PC-3 (cell line): Measurements from ENCODE around the gene CACNA1E. TPM values are rescaled to one million over a fixed set of nuclear protein-coding genes. Genes with fewer than 3 reads are reported as not detected.

Source experiments
- ATAC-seq: fragments of 200-7000 bp; cut with Tn5 transposase; 2 replicates; pipeline ENCODE4 v1.9.1; 2020; ENCODE audit warnings: mild to moderate bottlenecking, moderate library complexity
- BruUV-seq: library from RNA; stranded (reverse); fragments of 400-500 nt; replicated peaks from 2 replicates; lab custom pipeline; 2021; lab: Mats Ljungman, UMichigan
- CTCF ChIA-PET: fragments of 300-600 bp; sonication (Branson Sonifier 250); formaldehyde crosslinking; loops from one replicate; lab custom pipeline; 2022; ENCODE audit warnings: antibody characterized with exemption; lab: Charles Lee
- POLR2A ChIA-PET: fragments of 300-600 bp; sonication (Branson Sonifier 250); formaldehyde crosslinking; loops from one replicate; lab custom pipeline; 2022; ENCODE audit warnings: antibody characterized with exemption; ENCODE audit not compliant: unreplicated experiment; lab: Charles Lee
- DNase-seq: peaks from one replicate; pipeline ENCODE4 v3.0.0-alpha.2; 2015
- H2AFZ ChIP-seq: fragments of 300-600 bp; sonication (generic); 2 replicates; pipeline ENCODE4 v1.6.0; 2016; ENCODE audit warnings: antibody characterized with exemption, low read length
- H3F3A ChIP-seq: fragments of 300-600 bp; sonication (generic); one replicate; pipeline ENCODE4 v1.6.0; 2017; ENCODE audit warnings: antibody characterized with exemption, low read length, control low read depth, mild to moderate bottlenecking; ENCODE audit not compliant: unreplicated experiment
- H3K27ac ChIP-seq: fragments of 300-600 bp; sonication (generic); 2 replicates; pipeline ENCODE4 v1.5.1; 2016; ENCODE audit warnings: mild to moderate bottlenecking, low read length
- H3K27me3 ChIP-seq: fragments of 300-600 bp; sonication (generic); 2 replicates; pipeline ENCODE4 v1.6.1; 2016; ENCODE audit warnings: low read length, mixed read lengths
- H3K36me3 ChIP-seq: fragments of 300-600 bp; sonication (generic); 2 replicates; pipeline ENCODE4 v1.6.1; 2016; ENCODE audit warnings: low read depth, mixed run types, low read length, mixed read lengths
- H3K4me1 ChIP-seq: fragments of 300-600 bp; sonication (generic); 2 replicates; pipeline ENCODE4 v1.5.1; 2016; ENCODE audit warnings: low read length; ENCODE audit not compliant: insufficient read depth
- H3K4me2 ChIP-seq: fragments of 300-600 bp; sonication (generic); 2 replicates; pipeline ENCODE4 v1.6.0; 2016; ENCODE audit warnings: low read length
- H3K4me3 ChIP-seq: fragments of 300-600 bp; sonication (generic); 2 replicates; pipeline ENCODE4 v1.5.1; 2016; ENCODE audit warnings: mild to moderate bottlenecking, low read length, mixed read lengths
- H3K79me2 ChIP-seq: fragments of 300-600 bp; sonication (generic); 2 replicates; pipeline ENCODE4 v1.6.1; 2017; ENCODE audit warnings: low read length, mixed read lengths
- H3K9ac ChIP-seq: fragments of 300-600 bp; sonication (generic); 2 replicates; pipeline ENCODE4 v1.6.0; 2016; ENCODE audit warnings: mild to moderate bottlenecking, low read length
- H3K9me2 ChIP-seq: fragments of 300-600 bp; sonication (generic); replicated peaks from 2 replicates; pipeline ENCODE4 v1.6.1; 2016; ENCODE audit warnings: mixed run types, low read length, mixed read lengths
- H3K9me3 ChIP-seq: fragments of 300-600 bp; sonication (generic); 2 replicates; pipeline ENCODE4 v1.6.1; 2016; ENCODE audit warnings: low read length, mixed read lengths
- H4K20me1 ChIP-seq: fragments of 300-600 bp; sonication (generic); 2 replicates; pipeline ENCODE4 v1.6.1; 2016; ENCODE audit warnings: low read length, mixed read lengths
- EZH2 ChIP-seq: fragments of 300-600 bp; sonication (generic); IDR thresholded peaks from one replicate; pipeline ENCODE4 v1.6.1; 2017; ENCODE audit warnings: antibody characterized with exemption, mild to moderate bottlenecking, low read length; ENCODE audit not compliant: unreplicated experiment
- EZH2phosphoT487 ChIP-seq: fragments of 300-600 bp; sonication (generic); IDR thresholded peaks from 2 replicates; pipeline ENCODE4 v1.6.1; 2018; ENCODE audit warnings: mild to moderate bottlenecking, antibody characterized with exemption, low read length, borderline replicate concordance
- intact Hi-C: fragments of 100-400 bp; cut with micrococcal nuclease; formaldehyde crosslinking; loops from 2 replicates; pipeline ENCODE4 v1.9.0; 2023
- total RNA-seq: library from RNA; depleted of rRNA; stranded (reverse); fragments of >200 nt; gene quantifications from 2 replicates; pipeline ENCODE4 v1.2.3, GENCODE V29; 2014
- TF ChIP-seq, protein P1 (sequence below): fragments of 300-600 bp; sonication (generic); conservative IDR thresholded peaks from 2 replicates; pipeline ENCODE4 v1.5.1; 2017; ENCODE audit warnings: antibody characterized with exemption, low read depth, mild to moderate bottlenecking, low read length

The CACNA1E gene
- total RNA-seq, 1 experiment from 2014 or later: not detected

DNA sequence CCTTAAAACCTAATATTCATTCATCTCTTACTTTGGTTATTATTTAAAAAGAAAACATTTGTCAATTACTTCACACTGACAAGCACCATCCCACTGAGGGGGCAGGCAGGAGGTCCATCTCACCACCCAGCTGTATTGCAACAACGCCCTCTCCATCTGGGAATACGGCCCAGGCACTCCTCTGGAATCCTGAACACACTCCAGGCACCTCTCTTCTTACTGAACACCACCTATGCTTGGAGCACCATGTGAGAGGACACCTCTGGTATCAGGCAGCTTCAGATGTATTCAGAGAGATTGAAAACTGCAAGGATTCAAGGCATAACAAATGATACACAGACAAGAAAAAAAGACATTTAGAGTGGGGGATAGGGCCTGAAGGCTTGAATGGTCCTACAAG lies 147.1 kb downstream of the CACNA1E start:
- Histone ChIP-seq H4K20me1 (no peaks in the 10 kb centered on the region), H3K4me2 (no peak overlapping the region), H2AFZ (no peak overlapping the region), H3K4me1 (no peaks in the 10 kb centered on the region), H3K9me3 (no peaks in the 10 kb centered on the region), H3K27me3 (no peaks in the 10 kb centered on the region), H3K36me3 (no peaks in the 10 kb centered on the region), H3K4me3 (no peak overlapping the region), H3F3A (no peaks in the 10 kb centered on the region), H3K9ac (no peak overlapping the region), H3K27ac (no peak overlapping the region), H3K9me2 (no peaks in the 10 kb centered on the region), H3K79me2 (no peaks in the 10 kb centered on the region)
- no TSS peak for BruUV-seq
- POLR2A ChIA-PET: no interaction called here
- ATAC-seq (no peak), DNase-seq (no peak)
- TF ChIP-seq EZH2phosphoT487 (no peak), EZH2 (no peak)
- TF ChIP-seq, protein P1, sequence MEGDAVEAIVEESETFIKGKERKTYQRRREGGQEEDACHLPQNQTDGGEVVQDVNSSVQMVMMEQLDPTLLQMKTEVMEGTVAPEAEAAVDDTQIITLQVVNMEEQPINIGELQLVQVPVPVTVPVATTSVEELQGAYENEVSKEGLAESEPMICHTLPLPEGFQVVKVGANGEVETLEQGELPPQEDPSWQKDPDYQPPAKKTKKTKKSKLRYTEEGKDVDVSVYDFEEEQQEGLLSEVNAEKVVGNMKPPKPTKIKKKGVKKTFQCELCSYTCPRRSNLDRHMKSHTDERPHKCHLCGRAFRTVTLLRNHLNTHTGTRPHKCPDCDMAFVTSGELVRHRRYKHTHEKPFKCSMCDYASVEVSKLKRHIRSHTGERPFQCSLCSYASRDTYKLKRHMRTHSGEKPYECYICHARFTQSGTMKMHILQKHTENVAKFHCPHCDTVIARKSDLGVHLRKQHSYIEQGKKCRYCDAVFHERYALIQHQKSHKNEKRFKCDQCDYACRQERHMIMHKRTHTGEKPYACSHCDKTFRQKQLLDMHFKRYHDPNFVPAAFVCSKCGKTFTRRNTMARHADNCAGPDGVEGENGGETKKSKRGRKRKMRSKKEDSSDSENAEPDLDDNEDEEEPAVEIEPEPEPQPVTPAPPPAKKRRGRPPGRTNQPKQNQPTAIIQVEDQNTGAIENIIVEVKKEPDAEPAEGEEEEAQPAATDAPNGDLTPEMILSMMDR: no peak
- CTCF ChIA-PET: no interaction called here
- intact Hi-C loops: no loop called here

DNA sequence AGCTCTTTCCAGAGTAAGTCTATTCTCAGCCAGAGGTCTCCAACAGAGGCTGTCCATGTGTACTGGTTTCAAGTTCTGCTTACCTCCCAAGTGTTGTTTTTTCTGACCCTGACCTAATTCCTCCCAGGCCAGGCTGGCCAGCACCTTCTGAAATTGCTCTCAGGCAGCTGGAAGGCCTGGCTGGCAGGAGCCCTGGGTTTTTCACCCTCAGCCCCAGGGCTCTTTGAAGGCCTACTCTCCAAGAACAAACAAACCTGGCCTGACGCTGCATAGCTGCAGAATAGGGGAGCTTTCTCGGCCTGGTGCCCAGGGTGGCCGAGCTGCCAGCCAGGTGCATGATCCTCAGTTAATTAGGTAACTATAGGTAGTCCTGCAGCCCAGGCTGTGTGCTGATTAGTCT lies 147.5 kb downstream of the CACNA1E start:
- H3K4me3 ChIP-seq: no peak overlapping the region
- H3K4me2 ChIP-seq: no peak overlapping the region
- intact Hi-C loops: no loop called here
- H4K20me1 ChIP-seq: no peaks in the 10 kb centered on the region
- ATAC-seq (no peak), DNase-seq (no peak)
- H3K36me3 ChIP-seq: no peaks in the 10 kb centered on the region
- no peaks in the 10 kb centered on the region for H3K9me2 ChIP-seq
- CTCF ChIA-PET: no interaction called here
- H3K4me1 ChIP-seq: no peaks in the 10 kb centered on the region
- H3F3A ChIP-seq: no peaks in the 10 kb centered on the region
- BruUV-seq: no TSS peak
- no peak overlapping the region for H3K27ac ChIP-seq
- POLR2A ChIA-PET: no interaction called here
- no peak overlapping the region for H3K9ac ChIP-seq
- no peaks in the 10 kb centered on the region for H3K27me3 ChIP-seq
- H3K79me2 ChIP-seq: no peaks in the 10 kb centered on the region
- TF ChIP-seq, protein P1: no peak
- no peak for TF ChIP-seq EZH2
- H3K9me3 ChIP-seq: no peaks in the 10 kb centered on the region
- H2AFZ ChIP-seq: no peak overlapping the region

DNA sequence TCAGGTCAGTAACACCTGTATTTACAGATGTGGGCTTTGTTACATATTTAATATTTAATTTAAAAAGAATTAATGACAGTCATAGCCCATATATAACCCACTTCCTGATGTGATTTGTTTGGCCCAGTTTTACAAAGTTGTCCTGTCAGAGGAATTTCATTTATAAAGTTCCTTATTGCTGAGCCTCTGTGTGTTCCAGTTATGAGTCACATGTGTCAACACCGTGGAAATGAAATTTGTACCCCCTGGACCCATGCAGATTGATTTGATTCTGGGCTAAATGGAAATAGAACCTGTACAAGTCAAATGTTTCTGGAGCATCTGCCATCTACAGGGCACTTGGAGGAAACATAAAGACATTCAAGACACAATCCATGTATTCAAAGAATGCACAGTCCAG lies 149.2 kb downstream of the CACNA1E start:
- ATAC-seq (no peak), DNase-seq (no peak)
- no peaks in the 10 kb centered on the region for H3K79me2 ChIP-seq
- H3K9me3 ChIP-seq: no peaks in the 10 kb centered on the region
- no peaks in the 10 kb centered on the region for H4K20me1 ChIP-seq
- no peaks in the 10 kb centered on the region for H3F3A ChIP-seq
- BruUV-seq: no TSS peak
- no peak overlapping the region for H3K9ac ChIP-seq
- TF ChIP-seq, protein P1: no peak
- TF ChIP-seq EZH2phosphoT487: no peak
- ChIA-PET POLR2A (no interaction called here), CTCF (no interaction called here)
- no peaks in the 10 kb centered on the region for H3K36me3 ChIP-seq
- no peaks in the 10 kb centered on the region for H3K4me1 ChIP-seq
- intact Hi-C loops: no loop called here
- no peaks in the 10 kb centered on the region for H3K27me3 ChIP-seq
- no peak overlapping the region for H3K27ac ChIP-seq
- H3K9me2 ChIP-seq: no peaks in the 10 kb centered on the region
- no peak overlapping the region for H3K4me3 ChIP-seq
- H3K4me2 ChIP-seq: no peak overlapping the region
- H2AFZ ChIP-seq: no peak overlapping the region
